Astrocyte (in vitro differentiated cells and primary cell): ENCODE results near the gene CYREN. TPM values are rescaled to one million over a fixed set of nuclear protein-coding genes. Genes with fewer than 3 reads are reported as not detected.

Experiments used
- DNase-seq: peaks from one replicate; pipeline ENCODE4 v3.0.0-alpha.2; 2010; ENCODE audit warnings: low read depth
- FAIRE-seq: peaks from 2 replicates; lab custom pipeline; 2011; peaks lifted over from hg19 to GRCh38; lab: Jason Lieb, UNC
- H2AFZ ChIP-seq: 2 replicates; pipeline ENCODE4 v1.6.0; 2012; ENCODE audit warnings: low read depth, low read length, inconsistent platforms
- H3K27ac ChIP-seq: 2 replicates; pipeline ENCODE4 v1.5.1; 2011; ENCODE audit warnings: low read depth, low read length, inconsistent platforms
- H3K27me3 ChIP-seq: 2 replicates; pipeline ENCODE4 v1.6.0; 2011; ENCODE audit warnings: low read length, inconsistent platforms; ENCODE audit not compliant: insufficient read depth
- H3K36me3 ChIP-seq: 2 replicates; pipeline ENCODE4 v1.5.1; 2011; ENCODE audit warnings: low read length, inconsistent platforms; ENCODE audit not compliant: insufficient read depth
- H3K4me1 ChIP-seq: 2 replicates; pipeline ENCODE4 v1.5.1; 2011; ENCODE audit warnings: low read length, inconsistent platforms; ENCODE audit not compliant: insufficient read depth
- H3K4me2 ChIP-seq: 2 replicates; pipeline ENCODE4 v1.6.0; 2012; ENCODE audit warnings: low read length, inconsistent platforms
- H3K4me3 ChIP-seq: 2 replicates; pipeline ENCODE4 v1.5.1; 2011; ENCODE audit warnings: low read depth, mild to moderate bottlenecking, low read length, inconsistent platforms; ENCODE audit not compliant: insufficient read depth
- H3K79me2 ChIP-seq: 2 replicates; pipeline ENCODE4 v1.6.0; 2012; ENCODE audit warnings: mild to moderate bottlenecking, low read length, inconsistent platforms; ENCODE audit not compliant: insufficient read depth
- H3K9ac ChIP-seq: 2 replicates; pipeline ENCODE4 v1.6.0; 2012; ENCODE audit warnings: mild to moderate bottlenecking, low read length, inconsistent platforms
- H3K9me3 ChIP-seq: 2 replicates; pipeline ENCODE4 v1.5.1; 2012; ENCODE audit warnings: low read depth, mild to moderate bottlenecking, low read length, inconsistent platforms; ENCODE audit not compliant: insufficient read depth
- H4K20me1 ChIP-seq: 2 replicates; pipeline ENCODE4 v1.6.0; 2012; ENCODE audit warnings: low read length, inconsistent platforms; ENCODE audit not compliant: insufficient read depth
- H3K27ac Mint-ChIP-seq: one replicate; pipeline ENCODE4 v1.8.0; 2021; ENCODE audit warnings: mild to moderate bottlenecking, mixed read lengths; ENCODE audit not compliant: unreplicated experiment
- H3K27me3 Mint-ChIP-seq: one replicate; pipeline ENCODE4 v1.8.0; 2021; ENCODE audit warnings: low read depth, mixed read lengths; ENCODE audit not compliant: unreplicated experiment
- H3K36me3 Mint-ChIP-seq: one replicate; pipeline ENCODE4 v1.8.0; 2021; ENCODE audit warnings: low read depth, mixed read lengths; ENCODE audit not compliant: unreplicated experiment
- H3K4me1 Mint-ChIP-seq: one replicate; pipeline ENCODE4 v1.8.0; 2021; ENCODE audit warnings: low read depth, mixed read lengths; ENCODE audit not compliant: unreplicated experiment
- H3K4me3 Mint-ChIP-seq: one replicate; pipeline ENCODE4 v1.8.0; 2021; ENCODE audit warnings: mild to moderate bottlenecking, moderate library complexity, mixed read lengths; ENCODE audit not compliant: unreplicated experiment
- H3K9me3 Mint-ChIP-seq: one replicate; pipeline ENCODE4 v1.8.0; 2021; ENCODE audit warnings: mild to moderate bottlenecking, mixed read lengths; ENCODE audit not compliant: unreplicated experiment
- CTCF ChIP-seq: IDR thresholded peaks from 2 replicates; pipeline ENCODE4 v1.5.1; 2011; ENCODE audit warnings: low read depth, mild to moderate bottlenecking, inconsistent platforms, low read length, moderate library complexity; ENCODE audit not compliant: insufficient read depth
- EZH2 ChIP-seq: IDR thresholded peaks from 2 replicates; pipeline ENCODE4 v1.6.1; 2012; ENCODE audit warnings: mild to moderate bottlenecking, low read length, inconsistent platforms; ENCODE audit not compliant: insufficient read depth
- total RNA-seq: library from RNA; stranded (reverse); gene quantifications from 2 replicates; pipeline ENCODE4 v1.2.1, GENCODE V29; 2021

The CYREN gene
- total RNA-seq, 1 donor from 2014 or later, result 31.0 TPM

DNA sequence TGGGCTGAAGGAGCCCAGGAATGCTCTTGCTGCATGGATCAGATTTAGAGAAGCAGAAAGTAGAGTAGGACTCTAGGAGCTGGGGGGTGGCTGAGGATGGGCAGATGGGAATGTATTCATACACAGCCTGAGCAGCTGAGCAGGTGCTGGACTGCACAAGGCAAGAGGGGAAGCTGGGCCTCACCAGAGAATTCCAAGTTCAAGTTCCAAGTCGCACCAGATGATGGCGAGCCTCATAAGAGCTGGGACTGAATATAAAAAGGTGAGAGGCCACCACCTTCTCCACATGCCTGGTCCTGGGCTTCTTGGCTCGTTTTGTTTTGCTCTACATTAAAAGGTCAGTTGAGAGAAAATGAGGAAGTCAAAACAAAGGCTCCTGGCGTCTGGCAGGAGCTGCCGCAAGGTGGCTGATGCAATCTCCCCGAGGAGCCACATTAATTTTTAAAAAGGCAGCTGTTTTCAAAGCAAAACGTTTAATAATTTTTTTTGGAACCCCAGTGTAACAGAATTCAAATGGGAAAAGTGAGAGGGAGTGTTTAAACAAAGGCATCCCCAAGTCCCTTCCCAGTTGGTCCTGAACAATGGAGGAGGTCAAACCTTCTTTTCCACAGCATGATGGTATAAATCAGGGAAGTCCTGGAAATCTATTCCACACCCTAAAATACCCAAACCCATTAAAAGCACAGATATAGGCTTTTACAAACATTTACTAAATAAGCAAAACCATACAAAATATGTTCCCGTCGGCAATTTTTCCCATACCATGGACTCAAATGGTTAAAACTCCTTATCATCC lies 9.5 kb downstream of the CYREN start:
- peak overlapping the region; percentile 73 for H3K27ac Mint-ChIP-seq
- peaks cover 21% of the 10 kb centered on the region for H3K4me1 Mint-ChIP-seq
- FAIRE-seq (no peak), DNase-seq (no peak)
- Histone ChIP-seq H4K20me1 (no peaks in the 10 kb centered on the region), H3K27me3 (no peaks in the 10 kb centered on the region), H3K27ac (no peak overlapping the region), H3K4me2 (peak overlapping the region; percentile 35), H3K79me2 (no peaks in the 10 kb centered on the region), H3K9me3 (no peaks in the 10 kb centered on the region), H3K36me3 (peaks cover 4% of the 10 kb centered on the region), H3K4me3 (no peak overlapping the region), H3K9ac (no peak overlapping the region), H3K4me1 (peaks cover 6% of the 10 kb centered on the region), H2AFZ (no peak overlapping the region)
- peaks cover 36% of the 10 kb centered on the region for H3K36me3 Mint-ChIP-seq
- H3K27me3 Mint-ChIP-seq, result no peaks in the 10 kb centered on the region
- peak overlapping the region; percentile 40 for H3K4me3 Mint-ChIP-seq
- TF ChIP-seq CTCF, result no peak
- TF ChIP-seq EZH2, result no peak
- H3K9me3 Mint-ChIP-seq, result peaks cover 13% of the 10 kb centered on the region

DNA sequence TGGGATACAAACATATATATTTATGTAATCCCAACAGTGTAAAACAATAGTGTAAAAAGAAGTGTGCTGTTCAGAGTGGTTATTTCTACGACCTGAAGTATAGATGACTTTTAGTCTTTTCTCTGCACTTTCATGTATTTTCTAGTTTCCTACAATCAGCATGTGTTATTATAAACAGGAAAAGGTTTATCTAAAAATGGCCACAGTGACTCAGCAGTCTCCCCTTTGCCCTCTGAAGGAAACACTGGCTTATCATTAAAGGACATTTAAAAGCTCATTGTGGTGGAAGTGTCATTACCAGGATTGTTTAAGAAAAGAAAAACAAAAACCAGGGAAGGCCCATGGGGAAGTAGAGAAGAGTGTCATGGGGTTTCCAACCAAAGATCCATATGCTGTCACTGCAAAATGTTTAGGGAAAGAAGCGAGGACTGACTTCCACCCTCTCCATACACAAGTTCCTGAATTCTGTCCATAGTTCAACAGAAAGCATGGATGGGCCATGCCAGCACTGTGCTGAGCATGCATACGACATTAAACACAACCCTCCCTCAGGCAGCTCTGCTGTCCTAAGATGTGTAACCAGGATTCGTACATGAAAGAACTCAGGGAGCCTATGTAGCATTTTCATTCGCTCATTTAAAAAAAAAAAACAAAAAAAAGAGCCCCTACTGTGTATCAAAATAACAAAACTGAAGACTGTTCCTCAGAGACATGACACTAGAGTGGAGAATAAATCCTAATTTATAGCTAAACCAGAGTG lies 10.2 kb downstream of the CYREN start:
- peaks cover 17% of the 10 kb centered on the region for H3K9me3 Mint-ChIP-seq
- DNase-seq (peak; percentile 33), FAIRE-seq (no peak)
- Histone ChIP-seq H3K27ac (no peak overlapping the region), H3K36me3 (peaks cover 2% of the 10 kb centered on the region), H3K4me2 (peak overlapping the region; percentile 35), H3K4me3 (no peak overlapping the region), H2AFZ (no peak overlapping the region), H4K20me1 (no peaks in the 10 kb centered on the region), H3K4me1 (peaks cover 6% of the 10 kb centered on the region), H3K79me2 (no peaks in the 10 kb centered on the region), H3K9ac (no peak overlapping the region), H3K27me3 (no peaks in the 10 kb centered on the region), H3K9me3 (no peaks in the 10 kb centered on the region)
- TF ChIP-seq EZH2 (no peak), CTCF (no peak)
- peak overlapping the region; percentile 40 for H3K4me3 Mint-ChIP-seq
- H3K27ac Mint-ChIP-seq, result peak overlapping the region; percentile 73
- peaks cover 28% of the 10 kb centered on the region for H3K36me3 Mint-ChIP-seq
- peaks cover 21% of the 10 kb centered on the region for H3K4me1 Mint-ChIP-seq
- no peaks in the 10 kb centered on the region for H3K27me3 Mint-ChIP-seq
